GM12801 (cell line): ENCODE data around the gene WNT16.

Source experiments
- CTCF ChIP-seq: IDR thresholded peaks from one replicate; pipeline ENCODE4 v1.5.1; 2011; ENCODE audit warnings: control low read depth; ENCODE audit not compliant: insufficient read length; ENCODE audit errors: extremely low read depth

The WNT16 gene

GRCh38 chr7:121330053-121330833 lies 1.4 kb downstream of the WNT16 start:
- no peak for TF ChIP-seq CTCF

- no peak for TF ChIP-seq CTCF
Measured at GRCh38 chr7:121331048-121331447, 2.2 kb downstream of the WNT16 start.

- no peak for TF ChIP-seq CTCF
Measured at GRCh38 chr7:121331574-121331973, 2.8 kb downstream of the WNT16 start.

GRCh38 chr7:121334376-121334775 lies 5.6 kb downstream of the WNT16 start:
- TF ChIP-seq CTCF: no peak

- no peak for TF ChIP-seq CTCF
Measured at GRCh38 chr7:121334875-121335648, 6.3 kb downstream of the WNT16 start.

GRCh38 chr7:121336579-121336978 lies 7.8 kb downstream of the WNT16 start:
- TF ChIP-seq CTCF: no peak

- no peak for TF ChIP-seq CTCF
Measured at GRCh38 chr7:121337398-121337797, 8.6 kb downstream of the WNT16 start.
